Anterior cingulate cortex (tissue), 58 donors: Measurements from ENCODE around the gene GALNTL6.
A peak's percentile ranks its signal among the peaks of the same experiment; 100 is the strongest.

Experiments used
- DNase-seq, 58 donors: peaks; one replicate each; lab custom pipeline; 2025; lab: John Stamatoyannopoulos, UW

The GALNTL6 gene

GRCh38 chr4:171812665-171813525 lies at the start of gene GALNTL6:
TSS of gene GALNTL6 (plus strand) at chr4:171813404.
- DNase-seq: peak in 28 of 58 donors; percentile 6 to 78 (median 40)

- no peak for DNase-seq
Measured at GRCh38 chr4:171765514-171765913, 47.7 kb upstream of the GALNTL6 start.

- DNase-seq: no peak
Measured at GRCh38 chr4:171774642-171775190, 38.5 kb upstream of the GALNTL6 start.

GRCh38 chr4:171779301-171779700 lies 33.9 kb upstream of the GALNTL6 start:
- no peak for DNase-seq

GRCh38 chr4:171785388-171785787 lies 27.8 kb upstream of the GALNTL6 start:
- DNase-seq: no peak

GRCh38 chr4:171793723-171794122 lies 19.5 kb upstream of the GALNTL6 start:
- no peak for DNase-seq

GRCh38 chr4:171794528-171794927 lies 18.7 kb upstream of the GALNTL6 start:
- DNase-seq: no peak

- DNase-seq: no peak
Measured at GRCh38 chr4:171809854-171810253, 3.4 kb upstream of the GALNTL6 start.

- DNase-seq: peak in 1 of 58 donors; percentile 31
Measured at GRCh38 chr4:171812333-171812664, 905 bp upstream of the GALNTL6 start.

- DNase-seq: peak in 23 of 58 donors; percentile 4 to 78 (median 39)
Measured at GRCh38 chr4:171813526-171814250, 484 bp downstream of the GALNTL6 start.

- peak in 3 of 58 donors; percentile 2 to 5 (median 3) for DNase-seq
Measured at GRCh38 chr4:171814545-171814944, 1.3 kb downstream of the GALNTL6 start.

- no peak for DNase-seq
Measured at GRCh38 chr4:171817026-171817425, 3.8 kb downstream of the GALNTL6 start.

- no peak for DNase-seq
Measured at GRCh38 chr4:171834640-171835039, 21.4 kb downstream of the GALNTL6 start.

GRCh38 chr4:171843456-171843855 lies 30.3 kb downstream of the GALNTL6 start:
- DNase-seq: no peak

GRCh38 chr4:171846232-171846631 lies 33.0 kb downstream of the GALNTL6 start:
- peak in 1 of 58 donors; percentile 0 for DNase-seq

GRCh38 chr4:171846893-171847292 lies 33.7 kb downstream of the GALNTL6 start:
- no peak for DNase-seq

GRCh38 chr4:171847751-171848150 lies 34.5 kb downstream of the GALNTL6 start:
- no peak for DNase-seq

- no peak for DNase-seq
Measured at GRCh38 chr4:171849686-171850222, 36.5 kb downstream of the GALNTL6 start.

- DNase-seq: no peak
Measured at GRCh38 chr4:171851295-171851694, 38.1 kb downstream of the GALNTL6 start.

- no peak for DNase-seq
Measured at GRCh38 chr4:171857302-171858012, 44.3 kb downstream of the GALNTL6 start.
